Neural progenitor cell (in vitro differentiated cells): ENCODE results near the gene SIGLEC1.

ENCODE experiments used
- EZH2phosphoT487 ChIP-seq: fragments of 200-600 bp; sonication (generic); IDR thresholded peaks from 2 replicates; pipeline ENCODE4 v1.6.1; 2017; ENCODE audit warnings: antibody characterized with exemption
- TF ChIP-seq, protein P1 (sequence below): fragments of 200-600 bp; sonication (generic); IDR thresholded peaks from 2 replicates; pipeline ENCODE4 v1.5.1; 2017; ENCODE audit warnings: antibody characterized with exemption, mild to moderate bottlenecking

DNA sequence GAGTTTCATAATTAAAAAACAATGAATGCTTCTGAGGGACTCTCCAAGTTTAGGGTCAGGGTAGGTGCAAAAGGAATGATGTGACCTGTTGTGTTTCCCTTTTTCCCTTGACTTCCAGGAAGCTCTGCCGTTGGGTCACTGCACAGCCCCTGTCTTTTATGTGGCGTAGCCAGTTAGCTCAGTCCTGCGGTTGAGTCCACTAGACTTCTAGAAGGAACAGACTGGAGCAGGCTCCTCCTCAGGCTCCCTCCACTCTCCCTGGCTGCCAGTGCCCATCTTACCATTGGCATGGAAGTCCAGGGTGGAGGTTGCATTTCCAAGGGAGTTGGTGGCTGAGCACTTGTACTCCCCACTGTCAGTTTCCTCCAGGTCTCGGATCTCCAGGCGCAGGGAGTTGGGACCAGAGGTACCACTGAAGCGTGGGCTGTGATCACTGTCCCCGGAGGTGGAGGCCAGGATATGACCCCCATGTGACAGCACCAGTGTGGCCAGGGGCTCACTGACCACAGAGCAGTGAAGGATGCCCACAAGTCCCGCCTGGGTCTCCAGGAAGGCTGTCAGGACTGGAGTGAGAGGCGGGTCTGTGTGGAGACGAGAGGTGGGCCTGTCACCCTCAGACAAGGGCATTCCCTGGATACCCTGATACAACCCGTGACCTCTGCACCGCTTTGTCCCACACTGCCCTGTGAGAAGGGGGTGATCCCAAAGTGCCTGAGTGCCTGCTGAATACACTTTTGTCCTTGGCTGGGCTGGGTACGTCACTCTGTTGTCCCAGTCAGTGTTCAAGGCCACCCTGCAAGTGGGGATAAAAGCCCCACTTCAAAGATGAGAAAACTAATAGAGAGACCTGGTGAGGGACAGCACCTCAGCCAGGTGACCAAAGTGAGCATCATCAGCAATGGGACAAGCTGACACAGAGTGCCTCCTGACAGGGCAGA is 11.1 kb downstream of the SIGLEC1 start:
- TF ChIP-seq, protein P1, sequence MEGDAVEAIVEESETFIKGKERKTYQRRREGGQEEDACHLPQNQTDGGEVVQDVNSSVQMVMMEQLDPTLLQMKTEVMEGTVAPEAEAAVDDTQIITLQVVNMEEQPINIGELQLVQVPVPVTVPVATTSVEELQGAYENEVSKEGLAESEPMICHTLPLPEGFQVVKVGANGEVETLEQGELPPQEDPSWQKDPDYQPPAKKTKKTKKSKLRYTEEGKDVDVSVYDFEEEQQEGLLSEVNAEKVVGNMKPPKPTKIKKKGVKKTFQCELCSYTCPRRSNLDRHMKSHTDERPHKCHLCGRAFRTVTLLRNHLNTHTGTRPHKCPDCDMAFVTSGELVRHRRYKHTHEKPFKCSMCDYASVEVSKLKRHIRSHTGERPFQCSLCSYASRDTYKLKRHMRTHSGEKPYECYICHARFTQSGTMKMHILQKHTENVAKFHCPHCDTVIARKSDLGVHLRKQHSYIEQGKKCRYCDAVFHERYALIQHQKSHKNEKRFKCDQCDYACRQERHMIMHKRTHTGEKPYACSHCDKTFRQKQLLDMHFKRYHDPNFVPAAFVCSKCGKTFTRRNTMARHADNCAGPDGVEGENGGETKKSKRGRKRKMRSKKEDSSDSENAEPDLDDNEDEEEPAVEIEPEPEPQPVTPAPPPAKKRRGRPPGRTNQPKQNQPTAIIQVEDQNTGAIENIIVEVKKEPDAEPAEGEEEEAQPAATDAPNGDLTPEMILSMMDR: no peak
- TF ChIP-seq EZH2phosphoT487: no peak
